Glutamatergic neuron (in vitro differentiated cells): ENCODE measurements around the gene COL4A1. TPM values are rescaled to one million over a fixed set of nuclear protein-coding genes. Genes with fewer than 3 reads are reported as not detected.

ENCODE experiments used
- DNase-seq: peaks from one replicate; pipeline ENCODE4 v3.0.0; 2022
- H3K27ac Mint-ChIP-seq: one replicate; pipeline ENCODE4 v1.8.0; 2020; ENCODE audit warnings: mild to moderate bottlenecking, mixed read lengths, inconsistent platforms; ENCODE audit not compliant: unreplicated experiment
- H3K27me3 Mint-ChIP-seq: one replicate; pipeline ENCODE4 v1.8.0; 2020; ENCODE audit warnings: mild to moderate bottlenecking, moderate library complexity, mixed read lengths, inconsistent platforms; ENCODE audit not compliant: unreplicated experiment
- H3K36me3 Mint-ChIP-seq: one replicate; pipeline ENCODE4 v1.8.0; 2020; ENCODE audit warnings: mild to moderate bottlenecking, mixed read lengths, inconsistent platforms; ENCODE audit not compliant: unreplicated experiment
- H3K4me1 Mint-ChIP-seq: one replicate; pipeline ENCODE4 v1.8.0; 2020; ENCODE audit warnings: mild to moderate bottlenecking, low read depth, mixed read lengths, inconsistent platforms; ENCODE audit not compliant: unreplicated experiment
- H3K4me3 Mint-ChIP-seq: one replicate; pipeline ENCODE4 v1.8.0; 2020; ENCODE audit warnings: mild to moderate bottlenecking, mixed read lengths, inconsistent platforms; ENCODE audit not compliant: unreplicated experiment
- H3K9me3 Mint-ChIP-seq: one replicate; pipeline ENCODE4 v1.8.0; 2020; ENCODE audit warnings: mild to moderate bottlenecking, moderate library complexity, mixed read lengths, inconsistent platforms; ENCODE audit not compliant: unreplicated experiment
- CTCF ChIP-seq: fragments of 200-600 bp; sonication (generic); IDR thresholded peaks from one replicate; pipeline ENCODE4 v1.5.0; 2021; ENCODE audit not compliant: partially characterized antibody, unreplicated experiment
- total RNA-seq: library from RNA; stranded (reverse); fragmentation: NEBNext Ultra II Directional; extraction: Animal tissue kit (Norgen Biotek cat#: 25700); gene quantifications from one replicate; pipeline ENCODE4 v1.2.1, GENCODE V29; 2021; ENCODE audit not compliant: unreplicated experiment

COL4A1 gene
- total RNA-seq, 1 donor from 2014 or later: 14.6 TPM

DNA sequence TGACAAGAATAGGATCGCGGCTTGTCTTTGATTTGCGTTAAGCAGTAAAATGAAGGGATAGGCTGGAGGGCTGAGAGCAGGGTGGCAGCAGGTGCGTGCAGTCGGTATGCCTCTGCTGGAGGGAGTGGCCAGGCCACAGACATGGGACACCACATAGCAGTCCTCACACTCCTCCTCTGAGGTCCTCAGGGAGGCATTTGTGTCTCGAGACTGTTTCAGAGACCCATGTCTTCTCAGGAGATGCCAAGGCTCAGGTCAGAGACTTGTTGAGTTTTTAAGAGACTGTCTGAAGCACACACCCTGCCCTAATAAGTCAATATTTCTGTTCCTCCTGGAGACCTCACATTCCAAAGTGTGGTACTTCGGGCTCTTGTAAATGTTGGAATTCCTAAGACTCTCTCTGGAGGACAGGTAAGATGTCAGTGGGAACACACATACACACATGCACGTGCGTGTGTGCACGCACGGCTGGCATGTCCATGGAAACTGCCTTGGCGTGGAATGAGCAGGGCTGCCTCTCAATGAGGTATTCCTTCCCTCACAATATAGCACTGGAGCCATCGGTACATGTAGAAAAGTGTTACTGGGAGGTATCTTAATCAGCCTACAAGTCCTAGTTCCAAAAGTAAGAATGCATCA, 46.5 kb upstream of the COL4A1 start:
- Mint-ChIP-seq H3K4me1 (peaks cover 2% of the 10 kb centered on the region), H3K9me3 (peaks cover 2% of the 10 kb centered on the region), H3K27ac (no peak overlapping the region), H3K36me3 (no peaks in the 10 kb centered on the region), H3K27me3 (peaks cover 3% of the 10 kb centered on the region), H3K4me3 (no peak overlapping the region)
- no peak for TF ChIP-seq CTCF
- DNase-seq: no peak

- peaks cover 3% of the 10 kb centered on the region for H3K27me3 Mint-ChIP-seq
- DNase-seq: no peak
These were observed 45.8 kb upstream of the COL4A1 start for GRCh38 chr13:110352735-110353134.

GRCh38 chr13:110351636-110352420, 44.9 kb upstream of the COL4A1 start:
- Mint-ChIP-seq H3K36me3 (no peaks in the 10 kb centered on the region), H3K9me3 (peaks cover 2% of the 10 kb centered on the region), H3K27ac (no peak overlapping the region), H3K27me3 (peaks cover 3% of the 10 kb centered on the region), H3K4me1 (peaks cover 2% of the 10 kb centered on the region), H3K4me3 (no peak overlapping the region)
- no peak for DNase-seq
- TF ChIP-seq CTCF: no peak

More at GRCh38 chr13:110352735-110353134, 45.8 kb upstream of the COL4A1 start:
- Mint-ChIP-seq H3K4me3 (no peak overlapping the region), H3K27ac (no peak overlapping the region), H3K4me1 (peaks cover 2% of the 10 kb centered on the region), H3K36me3 (no peaks in the 10 kb centered on the region), H3K9me3 (peaks cover 2% of the 10 kb centered on the region)
- TF ChIP-seq CTCF: peak; percentile 14

GRCh38 chr13:110350509-110350908, 43.6 kb upstream of the COL4A1 start:
- TF ChIP-seq CTCF: no peak
- no peak for DNase-seq
- H3K4me1 Mint-ChIP-seq: peaks cover 2% of the 10 kb centered on the region
- H3K36me3 Mint-ChIP-seq: no peaks in the 10 kb centered on the region
- no peak overlapping the region for H3K27ac Mint-ChIP-seq
- H3K4me3 Mint-ChIP-seq: no peak overlapping the region
- H3K9me3 Mint-ChIP-seq: peaks cover 1% of the 10 kb centered on the region
- no peaks in the 10 kb centered on the region for H3K27me3 Mint-ChIP-seq

GRCh38 chr13:110350049-110350448, 43.1 kb upstream of the COL4A1 start:
- Mint-ChIP-seq H3K4me1 (peaks cover 2% of the 10 kb centered on the region), H3K4me3 (no peak overlapping the region), H3K36me3 (no peaks in the 10 kb centered on the region), H3K27ac (no peak overlapping the region), H3K27me3 (peaks cover 4% of the 10 kb centered on the region), H3K9me3 (peaks cover 1% of the 10 kb centered on the region)
- no peak for DNase-seq
- TF ChIP-seq CTCF: no peak
